ENCODE measurements around the gene BAHCC1.

Gene BAHCC1

GRCh38 chr17:81493198-81494038 lies 98.2 kb downstream of the BAHCC1 start:
- no peak for DNase-seq (ENCODE audit: low read depth in 3 of 3)

GRCh38 chr17:81494626-81495377 lies 99.5 kb downstream of the BAHCC1 start:
- DNase-seq (ENCODE audit: low read depth in 3 of 3) = no peak

GRCh38 chr17:81498953-81499600 lies 103.8 kb downstream of the BAHCC1 start:
- no peak for DNase-seq (ENCODE audit: low read depth in 3 of 3)

- no peak for DNase-seq (ENCODE audit: low read depth in 3 of 3)
These were observed 104.3 kb downstream of the BAHCC1 start for GRCh38 chr17:81499601-81499970.

GRCh38 chr17:81500047-81500446 lies 104.8 kb downstream of the BAHCC1 start:
- DNase-seq (ENCODE audit: low read depth in 3 of 3) = no peak

- no peak for DNase-seq (ENCODE audit: low read depth in 3 of 3)
These were observed 107.3 kb downstream of the BAHCC1 start for GRCh38 chr17:81502471-81503017.

- no peak for DNase-seq (ENCODE audit: low read depth in 3 of 3)
These were observed 108.4 kb downstream of the BAHCC1 start for GRCh38 chr17:81503619-81504018.

GRCh38 chr17:81508639-81509206 lies 113.5 kb downstream of the BAHCC1 start:
- DNase-seq (ENCODE audit: low read depth in 3 of 3) = no peak

GRCh38 chr17:81509207-81509971 lies 114.1 kb downstream of the BAHCC1 start:
- DNase-seq (ENCODE audit: low read depth in 3 of 3) = no peak

GRCh38 chr17:81509972-81510784 lies 114.9 kb downstream of the BAHCC1 start:
- no peak for DNase-seq (ENCODE audit: low read depth in 3 of 3)

GRCh38 chr17:81510785-81511553 lies 115.7 kb downstream of the BAHCC1 start:
- DNase-seq (ENCODE audit: low read depth in 3 of 3) = no peak

GRCh38 chr17:81511554-81511803 lies 116.2 kb downstream of the BAHCC1 start:
- no peak for DNase-seq (ENCODE audit: low read depth in 3 of 3)

- DNase-seq (ENCODE audit: low read depth in 3 of 3) = no peak
These were observed 116.7 kb downstream of the BAHCC1 start for GRCh38 chr17:81511804-81512561.

GRCh38 chr17:81512562-81513371 lies 117.5 kb downstream of the BAHCC1 start, which contains the start of gene ACTG1:
ACTG1 (minus strand) TSS chr17:81512799; CDS start chr17:81512354, 445 bp downstream.
- DNase-seq (ENCODE audit: low read depth in 3 of 3) = peak; percentile 78 to 87 (median 86)

GRCh38 chr17:81513372-81513752 lies 118.1 kb downstream of the BAHCC1 start:
- DNase-seq (ENCODE audit: low read depth in 3 of 3) = peak in 1 of 3 experiments; percentile 42

GRCh38 chr17:81513753-81514488 lies 118.7 kb downstream of the BAHCC1 start:
- DNase-seq (ENCODE audit: low read depth in 3 of 3) = peak in 1 of 3 experiments; percentile 33

GRCh38 chr17:81514489-81514738 lies 119.2 kb downstream of the BAHCC1 start:
- no peak for DNase-seq (ENCODE audit: low read depth in 3 of 3)
